CD4-positive, alpha-beta T cell treated with Interleukin-1 beta for 1 hour (primary cell): ENCODE measurements around the gene JADE1.
A peak's percentile ranks its signal among the peaks of the same experiment; 100 is the strongest.

Experiments used
- DNase-seq, 2 donors: peaks; one replicate each; pipeline ENCODE4 v3.0.0-alpha.2; 2020 to 2022

The JADE1 gene

GRCh38 chr4:128879283-128879682, 69.8 kb downstream of the JADE1 start:
- no peak for DNase-seq

DNA sequence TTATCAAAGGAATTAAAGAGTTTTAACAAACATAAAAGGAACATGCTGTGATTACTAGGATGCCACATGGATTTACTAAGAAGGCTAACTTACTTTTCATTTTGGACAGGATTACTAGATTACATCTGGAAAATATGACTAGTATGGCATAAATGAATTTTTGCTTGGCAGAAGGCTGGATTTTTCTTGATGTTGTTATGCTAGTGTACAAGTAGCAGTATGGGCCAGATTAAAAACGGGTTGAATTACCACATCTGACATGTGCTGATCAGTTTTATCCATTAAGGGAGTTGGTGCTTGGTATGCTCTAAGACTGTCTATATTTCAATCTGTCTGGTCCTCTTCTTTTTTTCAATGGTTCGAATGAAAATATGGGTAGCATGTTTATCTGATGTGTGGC, 70.5 kb downstream of the JADE1 start:
- DNase-seq, result no peak

GRCh38 chr4:128880662-128881061, 71.2 kb downstream of the JADE1 start:
- DNase-seq, result no peak

DNA sequence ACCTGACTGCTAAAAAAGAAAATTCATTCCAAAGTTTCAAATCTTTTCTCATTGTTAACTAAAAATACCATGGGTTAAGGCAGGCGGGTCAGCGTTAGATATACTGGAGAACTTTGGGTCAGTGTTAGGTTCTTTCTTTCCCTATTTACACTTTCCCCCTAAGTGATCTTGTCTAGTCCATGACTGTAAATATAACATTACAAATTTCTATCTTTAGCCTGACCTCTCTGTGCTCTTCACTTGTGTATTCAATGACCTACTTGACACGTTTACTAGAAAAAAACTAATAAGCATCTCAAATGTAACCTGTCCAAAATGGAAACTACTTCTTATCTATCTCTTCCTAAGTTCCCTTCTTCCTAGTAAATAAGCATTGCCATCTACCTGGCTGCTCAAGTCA, 95.3 kb downstream of the JADE1 start:
- DNase-seq, result no peak

DNA sequence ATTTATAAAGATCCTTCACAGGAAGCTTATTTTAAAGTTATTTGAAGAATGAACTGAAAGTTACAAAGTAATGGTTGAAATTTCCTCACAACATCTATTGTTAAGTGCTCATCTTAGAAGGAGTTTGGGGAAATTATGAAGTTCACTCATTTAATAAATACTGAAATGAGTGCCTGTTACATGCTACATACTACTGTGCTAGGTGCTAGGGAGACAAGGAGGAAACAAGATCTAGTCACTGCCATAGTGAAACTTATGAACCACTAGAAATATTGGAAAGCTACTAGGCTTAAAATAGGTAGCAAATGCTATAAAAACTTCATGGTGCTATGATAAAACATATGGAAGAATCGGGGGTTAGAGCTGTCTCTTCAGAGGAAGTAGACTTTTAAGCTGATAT, 97.1 kb downstream of the JADE1 start:
- no peak for DNase-seq

GRCh38 chr4:128907981-128908380, 98.5 kb downstream of the JADE1 start:
- no peak for DNase-seq

- no peak for DNase-seq
Measured at GRCh38 chr4:128908735-128909134, 99.2 kb downstream of the JADE1 start.

DNA sequence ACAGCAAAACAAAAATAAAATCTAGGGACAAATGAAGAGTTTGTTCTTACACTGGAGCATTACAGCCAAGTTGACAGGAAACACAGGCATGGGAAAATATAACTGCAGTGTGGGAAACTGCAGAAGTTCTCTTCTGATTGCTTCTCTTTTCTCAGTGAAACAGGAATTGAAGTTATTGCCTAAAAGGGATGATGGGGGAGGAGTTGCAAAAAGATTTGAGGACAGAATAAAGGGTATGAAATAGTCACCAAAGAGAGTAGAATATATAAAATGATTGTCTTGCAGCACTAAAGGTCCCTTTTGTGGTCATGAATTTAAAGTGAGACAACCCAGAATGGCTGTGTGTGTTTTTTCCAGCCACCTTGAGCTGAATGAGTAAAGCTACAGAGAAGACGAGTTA, 103.7 kb downstream of the JADE1 start:
- DNase-seq, result no peak

GRCh38 chr4:128915544-128915943, 106.0 kb downstream of the JADE1 start:
- no peak for DNase-seq

DNA sequence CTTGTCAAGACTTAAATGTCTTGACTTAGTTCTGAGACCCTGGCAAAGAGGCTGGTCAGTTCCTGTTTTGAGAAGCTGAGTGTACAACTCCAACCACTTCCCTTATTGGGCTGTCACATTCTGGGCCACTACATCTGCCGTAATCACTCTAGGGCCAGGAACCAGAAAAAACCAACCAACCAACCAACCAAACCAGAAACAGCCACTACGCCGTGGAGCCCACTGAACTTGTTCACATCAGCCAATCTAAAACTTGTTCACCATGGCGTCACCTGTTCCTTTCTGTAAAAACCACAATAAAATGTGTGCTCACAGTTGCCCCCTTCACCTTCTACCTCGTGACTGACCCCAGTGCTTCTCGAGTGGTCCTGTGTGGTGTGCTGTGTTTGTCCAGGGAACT, 107.3 kb downstream of the JADE1 start:
- peak; percentile 25 to 66 for DNase-seq

GRCh38 chr4:128917781-128918180, 108.3 kb downstream of the JADE1 start:
- peak in 1 of 2 donors; percentile 20 for DNase-seq

DNA sequence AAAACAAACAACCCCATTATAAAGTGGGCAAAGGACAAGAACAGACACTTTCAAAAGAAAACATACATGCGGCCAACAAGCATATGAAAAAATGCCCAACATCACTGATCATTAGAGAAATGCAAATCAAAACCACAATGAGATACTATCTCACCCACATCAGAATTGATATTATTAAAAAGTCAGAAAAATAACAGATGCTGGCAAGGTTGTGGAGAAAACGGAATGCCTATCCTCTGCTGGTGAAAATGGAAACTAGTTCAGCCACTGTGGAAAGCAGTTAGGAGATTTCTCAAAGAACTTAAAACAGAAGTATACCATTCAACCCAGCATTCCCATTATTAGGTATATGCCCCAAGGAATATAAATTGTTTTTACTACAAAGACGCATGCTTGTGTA, 112.5 kb downstream of the JADE1 start:
- no peak for DNase-seq
